GM23248 (cell line): ENCODE results near the gene SLC6A1. TPM values are rescaled to one million over a fixed set of nuclear protein-coding genes. Genes with fewer than 3 reads are reported as not detected.

Source experiments
- DNase-seq: peaks from one replicate; pipeline ENCODE4 v3.0.0-alpha.2; 2015
- H2AFZ ChIP-seq: fragments of 200-600 bp; sonication (generic); 2 replicates; pipeline ENCODE4 v1.6.1; 2016; ENCODE audit warnings: antibody characterized with exemption
- H3F3A ChIP-seq: fragments of 200-600 bp; sonication (generic); 2 replicates; pipeline ENCODE4 v1.6.1; 2016; ENCODE audit warnings: mild to moderate bottlenecking, antibody characterized with exemption, mixed run types; ENCODE audit not compliant: insufficient read depth
- H3K27ac ChIP-seq: fragments of 200-600 bp; sonication (generic); 2 replicates; pipeline ENCODE4 v1.5.1; 2016; ENCODE audit warnings: mild to moderate bottlenecking
- H3K27me3 ChIP-seq: fragments of 200-600 bp; sonication (generic); replicated peaks from 2 replicates; pipeline ENCODE4 v1.6.1; 2016; ENCODE audit warnings: mild to moderate bottlenecking; ENCODE audit not compliant: insufficient read depth
- H3K36me3 ChIP-seq: fragments of 200-600 bp; sonication (generic); 2 replicates; pipeline ENCODE4 v1.6.1; 2016; ENCODE audit warnings: low read depth, mild to moderate bottlenecking
- H3K4me1 ChIP-seq: fragments of 200-600 bp; sonication (generic); 2 replicates; pipeline ENCODE4 v1.6.1; 2016; ENCODE audit warnings: mild to moderate bottlenecking; ENCODE audit not compliant: insufficient read depth
- H3K4me2 ChIP-seq: fragments of 200-600 bp; sonication (generic); one replicate; pipeline ENCODE4 v1.6.1; 2016; ENCODE audit warnings: mild to moderate bottlenecking; ENCODE audit not compliant: unreplicated experiment
- H3K4me3 ChIP-seq: fragments of 200-600 bp; sonication (generic); 2 replicates; pipeline ENCODE4 v1.5.1; 2016; ENCODE audit warnings: mild to moderate bottlenecking
- H3K79me2 ChIP-seq: fragments of 200-600 bp; sonication (generic); 2 replicates; pipeline ENCODE4 v1.6.1; 2016; ENCODE audit warnings: mild to moderate bottlenecking; ENCODE audit not compliant: insufficient read depth
- H3K9ac ChIP-seq: fragments of 200-600 bp; sonication (generic); 2 replicates; pipeline ENCODE4 v1.6.1; 2016; ENCODE audit warnings: mild to moderate bottlenecking
- H3K9me2 ChIP-seq: fragments of 200-600 bp; sonication (generic); 2 replicates; pipeline ENCODE4 v1.6.1; 2016; ENCODE audit warnings: mixed run types, mild to moderate bottlenecking, moderate library complexity; ENCODE audit not compliant: insufficient read depth
- H3K9me3 ChIP-seq: fragments of 200-600 bp; sonication (generic); one replicate; pipeline ENCODE4 v1.6.1; 2017; ENCODE audit warnings: low read depth
- H4K20me1 ChIP-seq: fragments of 200-600 bp; sonication (generic); 2 replicates; pipeline ENCODE4 v1.6.0; 2016; ENCODE audit not compliant: insufficient read depth
- EZH2 ChIP-seq: fragments of 200-600 bp; sonication (generic); IDR thresholded peaks from 2 replicates; pipeline ENCODE4 v1.6.1; 2018; ENCODE audit warnings: antibody characterized with exemption, mild to moderate bottlenecking; ENCODE audit not compliant: insufficient read depth, poor library complexity, severe bottlenecking
- EZH2phosphoT487 ChIP-seq: fragments of 200-600 bp; sonication (generic); IDR thresholded peaks from 2 replicates; pipeline ENCODE4 v1.6.1; 2018; ENCODE audit warnings: antibody characterized with exemption, moderate library complexity, mild to moderate bottlenecking, low read depth; ENCODE audit not compliant: insufficient read depth
- WGBS, 2 experiments: methylation state at CpG; one replicate each; pipeline ENCODE4 v1.1.6; 2015 to 2017; ENCODE audit warnings: low lambda C conversion rate in 2 of 2, low coverage in 1 of 2; ENCODE audit errors: missing lambda C conversion rate in 2 of 2; 5-methylcytosine and 5-hydroxymethylcytosine counted together
- in situ Hi-C: fragments of 300-500 bp; cut with MboI; formaldehyde crosslinking; loops from 2 replicates; pipeline ENCODE4 v1.15.0; 2020
- polyA plus RNA-seq: library from polyadenylated mRNA; unstranded; fragments of >200 nt; fragmentation: Nextera tagmentation; extraction: Ambion mirVana; gene quantifications from 2 replicates; pipeline ENCODE4 v1.2.1, GENCODE V29; 2016
- total RNA-seq: library from RNA; depleted of rRNA; stranded (reverse); fragments of >200 nt; shearing (Covaris generic); gene quantifications from 2 replicates; pipeline ENCODE4 v1.2.3, GENCODE V29; 2014

The SLC6A1 gene
- total and polyA plus RNA-seq, 2 experiments from 2014 or later = not detected

DNA sequence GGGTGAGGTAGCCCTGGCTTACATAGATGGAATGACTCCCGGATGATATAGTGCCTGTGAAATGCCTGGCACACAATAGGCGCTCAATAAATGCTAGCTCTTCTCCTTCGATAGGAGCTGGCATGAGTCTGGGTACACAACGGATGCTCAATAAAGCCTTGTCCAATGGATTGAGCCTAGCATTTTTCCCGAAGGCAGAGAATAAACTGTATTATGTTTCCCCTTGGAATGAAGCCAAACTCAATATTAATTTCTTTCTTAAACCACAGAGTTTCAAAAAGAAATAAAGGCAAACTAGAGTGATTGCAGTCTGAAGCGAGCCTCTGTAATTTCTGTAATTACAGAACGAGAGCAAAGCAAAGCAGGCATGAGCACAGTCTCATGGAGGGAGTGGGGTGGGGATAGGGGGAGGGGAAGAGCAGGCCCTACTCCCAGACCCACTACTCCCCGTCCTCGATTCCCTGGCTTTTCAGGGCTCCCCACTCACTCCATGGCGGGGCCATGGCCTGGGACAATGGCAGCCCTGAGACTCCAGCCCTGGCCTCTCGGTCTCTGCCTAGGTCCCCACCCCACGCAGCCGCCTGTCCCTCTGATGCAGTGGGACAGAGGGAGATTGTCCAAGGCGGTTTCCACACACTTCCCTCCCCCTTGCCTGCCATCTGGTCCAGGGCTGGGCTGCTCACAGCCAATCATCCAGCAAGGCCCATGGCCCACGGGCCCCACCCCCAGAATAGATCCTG lies 18.0 kb downstream of the SLC6A1 start:
- H3K4me3 ChIP-seq = no peak overlapping the region
- no peaks in the 10 kb centered on the region for H3K36me3 ChIP-seq
- peaks cover 10% of the 10 kb centered on the region; the same call in 1 of the 2 replicates for H3K27me3 ChIP-seq
- no peak overlapping the region for H3K27ac ChIP-seq
- WGBS, 2 experiments = 49% methylated on average over 12 to 15 of the region's 15 CpGs
- TF ChIP-seq EZH2phosphoT487 = no peak
- no peak for TF ChIP-seq EZH2
- no peaks in the 10 kb centered on the region for H3K9me3 ChIP-seq
- no peak overlapping the region for H2AFZ ChIP-seq
- no peaks in the 10 kb centered on the region for H3F3A ChIP-seq
- in situ Hi-C loops = no loop called here
- H3K79me2 ChIP-seq = no peaks in the 10 kb centered on the region
- H3K4me1 ChIP-seq = no peaks in the 10 kb centered on the region
- H4K20me1 ChIP-seq = no peaks in the 10 kb centered on the region
- no peaks in the 10 kb centered on the region for H3K9me2 ChIP-seq
- H3K9ac ChIP-seq = no peak overlapping the region
- DNase-seq = no peak
- no peak overlapping the region for H3K4me2 ChIP-seq

DNA sequence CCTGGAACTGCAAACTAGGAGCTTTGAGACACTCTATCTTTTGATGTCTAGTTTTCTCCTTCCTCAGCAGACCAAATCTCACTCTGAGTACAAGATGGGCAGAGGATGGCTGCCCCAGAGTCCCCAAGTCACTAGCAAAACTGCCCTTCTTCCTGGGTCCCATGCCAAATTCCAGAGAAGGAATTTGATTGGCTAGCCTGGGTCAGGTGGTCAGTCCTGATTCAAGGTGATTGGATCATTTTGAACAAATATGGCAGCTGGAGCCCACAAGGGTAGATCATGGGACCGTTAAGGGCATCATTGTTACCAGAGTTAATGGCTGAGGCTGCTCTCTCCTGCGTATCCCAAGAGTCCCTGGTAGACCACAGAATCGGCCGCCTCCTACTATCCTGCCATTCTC lies 21.7 kb downstream of the SLC6A1 start:
- Histone ChIP-seq H3K9me2 (no peaks in the 10 kb centered on the region), H3K27ac (no peak overlapping the region), H3K79me2 (no peaks in the 10 kb centered on the region), H3K36me3 (no peaks in the 10 kb centered on the region), H2AFZ (no peak overlapping the region), H3F3A (no peaks in the 10 kb centered on the region), H3K9ac (no peak overlapping the region), H3K9me3 (no peaks in the 10 kb centered on the region), H3K27me3 (no peaks in the 10 kb centered on the region), H3K4me2 (no peak overlapping the region), H3K4me3 (no peak overlapping the region), H4K20me1 (no peaks in the 10 kb centered on the region), H3K4me1 (no peaks in the 10 kb centered on the region)
- WGBS, 2 experiments = 74 to 76% methylated on average over 4 of the region's 4 CpGs
- no peak for TF ChIP-seq EZH2phosphoT487
- TF ChIP-seq EZH2 = no peak
- no peak for DNase-seq
- in situ Hi-C loops = no loop called here

DNA sequence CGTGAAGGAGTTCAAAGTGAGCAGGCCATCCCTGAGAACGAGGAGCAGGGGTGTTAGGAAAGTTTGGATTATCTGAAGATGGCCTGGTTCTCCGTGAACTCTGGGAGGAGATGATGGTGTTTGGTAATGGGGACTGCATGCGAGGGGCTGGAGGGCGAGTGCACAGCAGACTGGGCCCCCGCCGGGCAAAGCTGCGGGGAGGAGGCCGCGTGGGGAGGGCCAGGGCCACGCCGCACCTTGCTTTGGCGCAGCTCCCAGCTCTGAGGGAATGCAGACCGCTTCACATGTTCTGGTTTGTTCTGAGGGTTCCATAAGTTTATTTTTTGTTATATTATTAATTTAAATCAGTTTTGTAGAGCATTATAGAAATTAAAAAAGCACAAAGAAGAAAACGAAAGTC lies 22.2 kb downstream of the SLC6A1 start:
- H2AFZ ChIP-seq = no peak overlapping the region
- no peak for DNase-seq
- H3K4me2 ChIP-seq = no peak overlapping the region
- TF ChIP-seq EZH2 (no peak), EZH2phosphoT487 (no peak)
- H3K36me3 ChIP-seq = no peaks in the 10 kb centered on the region
- 61 to 69% methylated on average over 15 of the region's 15 CpGs for WGBS, 2 experiments
- H3K27ac ChIP-seq = no peak overlapping the region
- H3K9me3 ChIP-seq = no peaks in the 10 kb centered on the region
- in situ Hi-C loops = no loop called here
- no peaks in the 10 kb centered on the region for H3F3A ChIP-seq
- no peaks in the 10 kb centered on the region for H3K4me1 ChIP-seq
- H3K27me3 ChIP-seq = no peaks in the 10 kb centered on the region
- no peaks in the 10 kb centered on the region for H3K79me2 ChIP-seq
- H4K20me1 ChIP-seq = no peaks in the 10 kb centered on the region
- no peak overlapping the region for H3K9ac ChIP-seq
- H3K4me3 ChIP-seq = no peak overlapping the region
- no peaks in the 10 kb centered on the region for H3K9me2 ChIP-seq

DNA sequence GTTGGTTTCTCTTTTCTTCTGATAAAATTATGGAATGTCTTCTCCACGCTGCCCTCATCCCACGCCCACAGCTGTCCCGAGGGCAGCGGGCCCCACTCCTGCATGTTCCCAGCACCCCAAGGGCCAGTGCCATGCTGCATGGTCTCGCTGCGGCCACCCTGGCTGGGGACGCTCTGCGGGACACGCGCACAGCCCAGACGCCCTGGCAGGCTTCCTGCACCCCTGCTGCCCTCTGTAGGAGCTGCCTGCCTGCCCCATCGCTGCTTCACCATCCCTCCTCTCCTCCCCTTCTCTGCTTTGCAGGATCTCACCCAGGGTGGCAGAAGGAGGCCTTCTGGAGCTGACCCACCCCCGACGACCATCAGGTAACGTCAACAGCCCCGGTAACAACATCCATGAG lies 22.8 kb downstream of the SLC6A1 start:
- Histone ChIP-seq H3K4me3 (no peak overlapping the region), H3K4me1 (no peaks in the 10 kb centered on the region), H3K9me2 (no peaks in the 10 kb centered on the region), H4K20me1 (no peaks in the 10 kb centered on the region), H3K27ac (no peak overlapping the region), H3K9ac (no peak overlapping the region), H3K27me3 (no peaks in the 10 kb centered on the region), H3K4me2 (no peak overlapping the region), H3F3A (no peaks in the 10 kb centered on the region), H3K79me2 (no peaks in the 10 kb centered on the region), H3K9me3 (no peaks in the 10 kb centered on the region), H3K36me3 (no peaks in the 10 kb centered on the region), H2AFZ (no peak overlapping the region)
- TF ChIP-seq EZH2 (no peak), EZH2phosphoT487 (no peak)
- in situ Hi-C loops = no loop called here
- no peak for DNase-seq
- 64 to 67% methylated on average over 13 to 16 of the region's 16 CpGs for WGBS, 2 experiments
